ENCODE results near the gene ZMYND8. TPM values are rescaled to one million over a fixed set of nuclear protein-coding genes. Genes with fewer than 3 reads are reported as not detected.

Gene ZMYND8
- total RNA-seq, 1 experiment from 2014 or later = 44.1 TPM

DNA sequence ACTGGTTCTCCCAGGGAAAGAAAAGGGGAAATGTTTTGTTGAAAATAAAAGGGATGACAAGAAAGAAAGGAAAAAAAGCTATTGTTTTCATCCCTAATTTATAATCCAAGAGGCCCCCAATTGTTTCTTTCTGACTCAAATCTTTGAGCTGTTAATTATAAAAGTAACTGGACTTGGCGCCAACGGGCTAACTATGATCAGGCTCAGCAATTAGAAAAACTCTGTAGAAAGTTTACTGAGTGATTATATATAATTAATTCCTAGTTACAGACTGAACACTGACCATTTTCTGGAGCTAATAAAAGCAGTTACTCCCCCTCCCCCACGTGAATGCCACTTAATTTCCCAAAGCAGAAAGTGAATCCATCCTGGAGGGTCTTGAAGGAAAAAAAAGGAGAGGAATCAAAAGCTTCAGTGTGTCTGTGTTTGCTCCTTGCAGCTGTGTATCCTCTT, 3.2 kb downstream of the ZMYND8 start:
- Histone ChIP-seq H3K36me3 (ENCODE audit: insufficient read depth, low read length) (peaks cover 15% of the 10 kb centered on the region; the same call in 1 of the 2 replicates), H3K4me3 (ENCODE audit: low read length) (peak overlapping the region; percentile 77), H3K79me2 (ENCODE audit: low read length) (peaks cover 81% of the 10 kb centered on the region), H4K20me1 (ENCODE audit: insufficient read depth, low read depth, low read length) (no peaks in the 10 kb centered on the region; the same call in 1 of the 2 replicates), H3K27ac (ENCODE audit: low read length) (peak overlapping the region; percentile 98), H3K9me3 (ENCODE audit: low read length) (no peaks in the 10 kb centered on the region), H3K9ac (ENCODE audit: low read length) (peak overlapping the region; percentile 92), H2AFZ (ENCODE audit: low read length) (no peak overlapping the region), H3K27me3 (ENCODE audit: low read length) (no peaks in the 10 kb centered on the region), H3K4me2 (ENCODE audit: low read depth, low read length, poor library complexity, severe bottlenecking) (peak overlapping the region; percentile 97), H3K4me1 (ENCODE audit: low read length) (peaks cover 92% of the 10 kb centered on the region), H3K9me2 (replicated peaks; ENCODE audit: insufficient read depth, low read length) (no peaks in the 10 kb centered on the region)
- peak; percentile 53 for DNase-seq

GRCh38 chr20:47352332-47353238, 3.9 kb downstream of the ZMYND8 start:
- H4K20me1 ChIP-seq (ENCODE audit: insufficient read depth, low read depth, low read length) = no peaks in the 10 kb centered on the region; the same call in 1 of the 2 replicates
- H3K4me3 ChIP-seq (ENCODE audit: low read length) = peak overlapping the region; percentile 77
- H2AFZ ChIP-seq (ENCODE audit: low read length) = no peak overlapping the region
- peak overlapping the region; percentile 98 for H3K27ac ChIP-seq (ENCODE audit: low read length)
- H3K27me3 ChIP-seq (ENCODE audit: low read length) = no peaks in the 10 kb centered on the region
- H3K4me2 ChIP-seq (ENCODE audit: low read depth, low read length, poor library complexity, severe bottlenecking) = peak overlapping the region; percentile 97
- peak; percentile 58 for DNase-seq
- H3K4me1 ChIP-seq (ENCODE audit: low read length) = peaks cover 92% of the 10 kb centered on the region
- H3K36me3 ChIP-seq (ENCODE audit: insufficient read depth, low read length) = peaks cover 22% of the 10 kb centered on the region; the same call in 1 of the 2 replicates
- H3K79me2 ChIP-seq (ENCODE audit: low read length) = peaks cover 88% of the 10 kb centered on the region
- peak overlapping the region; percentile 92 for H3K9ac ChIP-seq (ENCODE audit: low read length)
- no peaks in the 10 kb centered on the region for H3K9me3 ChIP-seq (ENCODE audit: low read length)
- H3K9me2 ChIP-seq (replicated peaks; ENCODE audit: insufficient read depth, low read length) = no peaks in the 10 kb centered on the region

GRCh38 chr20:47351643-47352331, 4.7 kb downstream of the ZMYND8 start:
- Histone ChIP-seq H3K4me3 (ENCODE audit: low read length) (peak overlapping the region; percentile 77), H3K9me2 (replicated peaks; ENCODE audit: insufficient read depth, low read length) (no peaks in the 10 kb centered on the region), H3K36me3 (ENCODE audit: insufficient read depth, low read length) (peaks cover 30% of the 10 kb centered on the region), H3K27ac (ENCODE audit: low read length) (peak overlapping the region; percentile 98), H3K9me3 (ENCODE audit: low read length) (no peaks in the 10 kb centered on the region), H3K79me2 (ENCODE audit: low read length) (peaks cover 96% of the 10 kb centered on the region), H3K4me1 (ENCODE audit: low read length) (peaks cover 87% of the 10 kb centered on the region), H3K4me2 (ENCODE audit: low read depth, low read length, poor library complexity, severe bottlenecking) (peak overlapping the region; percentile 97), H3K9ac (ENCODE audit: low read length) (peak overlapping the region; percentile 92), H2AFZ (ENCODE audit: low read length) (no peak overlapping the region), H4K20me1 (ENCODE audit: insufficient read depth, low read depth, low read length) (no peaks in the 10 kb centered on the region; the same call in 1 of the 2 replicates), H3K27me3 (ENCODE audit: low read length) (no peaks in the 10 kb centered on the region)
- peak; percentile 87 for DNase-seq

DNA sequence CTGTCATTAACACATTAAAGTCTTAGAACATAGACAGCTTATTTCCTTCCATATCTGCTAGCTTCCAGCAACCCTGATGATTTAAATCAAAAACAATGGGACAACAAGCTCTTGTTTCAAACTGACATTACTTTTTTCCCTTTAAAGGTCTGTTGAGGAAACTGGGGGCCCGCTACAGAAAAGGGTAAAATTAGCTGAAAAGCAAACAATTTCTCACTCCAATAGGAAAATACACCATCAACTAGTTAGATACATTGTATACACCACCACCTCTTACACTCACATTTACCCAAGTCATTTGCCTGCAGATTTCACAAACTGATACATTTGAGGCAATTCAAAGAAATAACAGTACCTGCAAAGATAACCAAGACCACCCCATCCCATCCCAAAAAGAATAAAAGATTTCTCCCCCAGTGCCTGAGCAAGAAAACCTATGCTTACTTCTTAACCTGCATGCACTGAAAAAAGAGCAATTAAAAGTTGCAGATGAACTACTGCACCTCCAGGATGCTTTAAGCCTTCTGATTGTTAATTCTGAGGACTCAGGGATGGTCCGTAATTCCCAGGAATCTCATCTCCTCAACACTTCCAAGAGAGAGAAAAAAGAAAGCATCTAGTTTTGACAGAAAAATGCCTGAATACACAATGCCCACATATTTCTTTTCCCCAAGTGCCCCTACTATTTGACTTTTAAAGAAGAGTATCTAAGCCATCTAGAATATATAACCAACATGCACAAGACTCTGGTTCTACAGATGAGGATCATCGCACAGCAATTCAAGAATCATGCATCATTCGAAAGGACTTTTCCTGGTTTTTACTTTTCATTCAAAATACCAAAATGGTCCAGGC, 5.6 kb downstream of the ZMYND8 start:
- Histone ChIP-seq H3K4me1 (ENCODE audit: low read length) (peaks cover 85% of the 10 kb centered on the region), H3K4me3 (ENCODE audit: low read length) (peak overlapping the region; percentile 77), H4K20me1 (ENCODE audit: insufficient read depth, low read depth, low read length) (no peaks in the 10 kb centered on the region; the same call in 1 of the 2 replicates), H3K9ac (ENCODE audit: low read length) (peak overlapping the region; percentile 92), H3K27ac (ENCODE audit: low read length) (peak overlapping the region; percentile 98), H3K27me3 (ENCODE audit: low read length) (no peaks in the 10 kb centered on the region), H3K9me3 (ENCODE audit: low read length) (no peaks in the 10 kb centered on the region), H2AFZ (ENCODE audit: low read length) (no peak overlapping the region), H3K4me2 (ENCODE audit: low read depth, low read length, poor library complexity, severe bottlenecking) (peak overlapping the region; percentile 97), H3K9me2 (replicated peaks; ENCODE audit: insufficient read depth, low read length) (no peaks in the 10 kb centered on the region), H3K79me2 (ENCODE audit: low read length) (peaks cover 98% of the 10 kb centered on the region), H3K36me3 (ENCODE audit: insufficient read depth, low read length) (peaks cover 37% of the 10 kb centered on the region)
- DNase-seq = no peak

- Histone ChIP-seq H3K79me2 (ENCODE audit: low read length) (peaks cover 96% of the 10 kb centered on the region), H3K27me3 (ENCODE audit: low read length) (no peaks in the 10 kb centered on the region), H3K4me3 (ENCODE audit: low read length) (peak overlapping the region; percentile 77), H3K4me1 (ENCODE audit: low read length) (peaks cover 82% of the 10 kb centered on the region), H4K20me1 (ENCODE audit: insufficient read depth, low read depth, low read length) (no peaks in the 10 kb centered on the region; the same call in 1 of the 2 replicates), H3K9ac (ENCODE audit: low read length) (peak overlapping the region; percentile 92), H3K27ac (ENCODE audit: low read length) (peak overlapping the region; percentile 98), H3K4me2 (ENCODE audit: low read depth, low read length, poor library complexity, severe bottlenecking) (peak overlapping the region; percentile 97), H3K36me3 (ENCODE audit: insufficient read depth, low read length) (peaks cover 39% of the 10 kb centered on the region), H3K9me3 (ENCODE audit: low read length) (no peaks in the 10 kb centered on the region), H2AFZ (ENCODE audit: low read length) (no peak overlapping the region), H3K9me2 (replicated peaks; ENCODE audit: insufficient read depth, low read length) (no peaks in the 10 kb centered on the region)
- DNase-seq = peak; percentile 89
Observed at GRCh38 chr20:47350181-47350550, 6.3 kb downstream of the ZMYND8 start.

- no peak for DNase-seq
- Histone ChIP-seq H3K9me2 (replicated peaks; ENCODE audit: insufficient read depth, low read length) (no peaks in the 10 kb centered on the region), H3K9me3 (ENCODE audit: low read length) (no peaks in the 10 kb centered on the region), H3K27me3 (ENCODE audit: low read length) (no peaks in the 10 kb centered on the region), H3K4me3 (ENCODE audit: low read length) (peak overlapping the region; percentile 77), H3K4me1 (ENCODE audit: low read length) (peaks cover 76% of the 10 kb centered on the region), H3K27ac (ENCODE audit: low read length) (peak overlapping the region; percentile 98), H4K20me1 (ENCODE audit: insufficient read depth, low read depth, low read length) (no peaks in the 10 kb centered on the region; the same call in 1 of the 2 replicates), H3K79me2 (ENCODE audit: low read length) (peaks cover 96% of the 10 kb centered on the region), H2AFZ (ENCODE audit: low read length) (no peak overlapping the region), H3K4me2 (ENCODE audit: low read depth, low read length, poor library complexity, severe bottlenecking) (peak overlapping the region; percentile 97), H3K36me3 (ENCODE audit: insufficient read depth, low read length) (peaks cover 40% of the 10 kb centered on the region), H3K9ac (ENCODE audit: low read length) (peak overlapping the region; percentile 66)
Observed at GRCh38 chr20:47349365-47350180, 6.9 kb downstream of the ZMYND8 start.

GRCh38 chr20:47348539-47349142, 7.9 kb downstream of the ZMYND8 start:
- Histone ChIP-seq H3K4me1 (ENCODE audit: low read length) (peaks cover 67% of the 10 kb centered on the region), H3K9ac (ENCODE audit: low read length) (peak overlapping the region; percentile 66), H3K4me3 (ENCODE audit: low read length) (peak overlapping the region; percentile 77), H4K20me1 (ENCODE audit: insufficient read depth, low read depth, low read length) (peaks cover 5% of the 10 kb centered on the region; the same call in 1 of the 2 replicates), H3K27me3 (ENCODE audit: low read length) (no peaks in the 10 kb centered on the region), H3K4me2 (ENCODE audit: low read depth, low read length, poor library complexity, severe bottlenecking) (peak overlapping the region; percentile 97), H3K9me3 (ENCODE audit: low read length) (no peaks in the 10 kb centered on the region), H3K36me3 (ENCODE audit: insufficient read depth, low read length) (peaks cover 47% of the 10 kb centered on the region), H3K27ac (ENCODE audit: low read length) (peak overlapping the region; percentile 98), H2AFZ (ENCODE audit: low read length) (no peak overlapping the region), H3K9me2 (replicated peaks; ENCODE audit: insufficient read depth, low read length) (no peaks in the 10 kb centered on the region), H3K79me2 (ENCODE audit: low read length) (peaks cover 96% of the 10 kb centered on the region)
- DNase-seq = peak; percentile 67
